Measurements from ENCODE around the gene SURF1.

DNA sequence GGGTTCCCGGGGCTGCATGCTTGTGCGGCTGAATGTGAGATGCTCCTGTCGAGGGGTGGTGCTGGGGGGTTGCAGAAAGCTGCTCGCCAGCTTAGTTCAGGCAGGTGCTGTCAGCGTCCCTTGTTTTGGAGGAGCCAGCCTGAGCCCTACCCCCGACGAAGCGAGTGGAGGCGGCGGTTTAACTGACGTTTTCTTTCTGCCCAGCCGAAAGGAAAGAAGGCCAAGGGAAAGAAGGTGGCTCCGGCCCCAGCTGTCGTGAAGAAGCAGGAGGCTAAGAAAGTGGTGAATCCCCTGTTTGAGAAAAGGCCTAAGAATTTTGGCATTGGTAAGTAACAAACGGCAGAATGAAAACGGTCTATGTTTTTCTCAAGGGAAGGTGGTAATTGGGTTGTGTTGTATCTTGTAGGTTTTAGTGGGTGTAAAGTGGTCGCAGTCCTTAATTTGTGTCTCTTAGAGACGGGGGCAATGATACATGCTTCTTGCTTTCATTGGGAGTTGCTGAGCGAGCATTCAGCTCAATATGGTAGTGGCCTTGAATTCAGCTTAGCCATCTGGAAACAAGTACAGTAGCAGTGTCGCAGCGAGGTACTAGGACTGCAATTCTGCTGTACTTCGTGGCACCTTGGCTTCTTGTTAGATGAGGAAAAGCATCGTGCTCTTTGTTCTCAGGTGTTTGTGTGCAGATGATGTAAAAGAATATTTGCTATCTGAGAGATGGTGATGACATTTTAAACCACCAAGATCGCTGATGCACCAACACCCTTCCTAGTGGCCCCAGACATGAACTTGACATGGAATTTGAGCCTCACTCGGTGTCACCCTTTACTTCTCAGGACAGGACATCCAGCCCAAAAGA is 7.3 kb downstream of the SURF1 start:
- TF ChIP-seq, protein P1, sequence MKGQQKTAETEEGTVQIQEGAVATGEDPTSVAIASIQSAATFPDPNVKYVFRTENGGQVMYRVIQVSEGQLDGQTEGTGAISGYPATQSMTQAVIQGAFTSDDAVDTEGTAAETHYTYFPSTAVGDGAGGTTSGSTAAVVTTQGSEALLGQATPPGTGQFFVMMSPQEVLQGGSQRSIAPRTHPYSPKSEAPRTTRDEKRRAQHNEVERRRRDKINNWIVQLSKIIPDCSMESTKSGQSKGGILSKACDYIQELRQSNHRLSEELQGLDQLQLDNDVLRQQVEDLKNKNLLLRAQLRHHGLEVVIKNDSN (IDR thresholded peaks at IDR 0.05; ENCODE audit: borderline replicate concordance, extremely low read length, insufficient read depth, low read depth, low read length), result no peak
- TF ChIP-seq, protein P2, sequence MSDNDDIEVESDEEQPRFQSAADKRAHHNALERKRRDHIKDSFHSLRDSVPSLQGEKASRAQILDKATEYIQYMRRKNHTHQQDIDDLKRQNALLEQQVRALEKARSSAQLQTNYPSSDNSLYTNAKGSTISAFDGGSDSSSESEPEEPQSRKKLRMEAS (IDR thresholded peaks at IDR 0.05; ENCODE audit: low read depth, low read length), result no peak
- no peak for TF ChIP-seq RAD21 (IDR thresholded peaks at IDR 0.05; ENCODE audit: insufficient read depth, low read depth, low read length)
- no peak for TF ChIP-seq NR2F1 (conservative IDR thresholded peaks at IDR 0.05)
- no peak for TF ChIP-seq CBX5 (IDR thresholded peaks at IDR 0.05; ENCODE audit: low read depth)
- no peak; the same call in 1 of the 2 replicates for TF ChIP-seq POLR2A (IDR thresholded peaks at IDR 0.05; ENCODE audit: low read depth, low read length)
- TF ChIP-seq, protein P3, sequence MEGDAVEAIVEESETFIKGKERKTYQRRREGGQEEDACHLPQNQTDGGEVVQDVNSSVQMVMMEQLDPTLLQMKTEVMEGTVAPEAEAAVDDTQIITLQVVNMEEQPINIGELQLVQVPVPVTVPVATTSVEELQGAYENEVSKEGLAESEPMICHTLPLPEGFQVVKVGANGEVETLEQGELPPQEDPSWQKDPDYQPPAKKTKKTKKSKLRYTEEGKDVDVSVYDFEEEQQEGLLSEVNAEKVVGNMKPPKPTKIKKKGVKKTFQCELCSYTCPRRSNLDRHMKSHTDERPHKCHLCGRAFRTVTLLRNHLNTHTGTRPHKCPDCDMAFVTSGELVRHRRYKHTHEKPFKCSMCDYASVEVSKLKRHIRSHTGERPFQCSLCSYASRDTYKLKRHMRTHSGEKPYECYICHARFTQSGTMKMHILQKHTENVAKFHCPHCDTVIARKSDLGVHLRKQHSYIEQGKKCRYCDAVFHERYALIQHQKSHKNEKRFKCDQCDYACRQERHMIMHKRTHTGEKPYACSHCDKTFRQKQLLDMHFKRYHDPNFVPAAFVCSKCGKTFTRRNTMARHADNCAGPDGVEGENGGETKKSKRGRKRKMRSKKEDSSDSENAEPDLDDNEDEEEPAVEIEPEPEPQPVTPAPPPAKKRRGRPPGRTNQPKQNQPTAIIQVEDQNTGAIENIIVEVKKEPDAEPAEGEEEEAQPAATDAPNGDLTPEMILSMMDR (IDR thresholded peaks at IDR 0.05 in 2 of 3, conservative IDR thresholded peaks at IDR 0.05 in 1 of 3; ENCODE audit: control insufficient read depth in 2 of 3, extremely low read depth in 1 of 3, insufficient read depth in 1 of 3, low read depth in 3 of 3, low read length in 3 of 3), result no peak
- TF ChIP-seq PAX5 (IDR thresholded peaks at IDR 0.05; ENCODE audit: borderline replicate concordance, low read depth, low read length), result no peak
- TF ChIP-seq, protein P4, sequence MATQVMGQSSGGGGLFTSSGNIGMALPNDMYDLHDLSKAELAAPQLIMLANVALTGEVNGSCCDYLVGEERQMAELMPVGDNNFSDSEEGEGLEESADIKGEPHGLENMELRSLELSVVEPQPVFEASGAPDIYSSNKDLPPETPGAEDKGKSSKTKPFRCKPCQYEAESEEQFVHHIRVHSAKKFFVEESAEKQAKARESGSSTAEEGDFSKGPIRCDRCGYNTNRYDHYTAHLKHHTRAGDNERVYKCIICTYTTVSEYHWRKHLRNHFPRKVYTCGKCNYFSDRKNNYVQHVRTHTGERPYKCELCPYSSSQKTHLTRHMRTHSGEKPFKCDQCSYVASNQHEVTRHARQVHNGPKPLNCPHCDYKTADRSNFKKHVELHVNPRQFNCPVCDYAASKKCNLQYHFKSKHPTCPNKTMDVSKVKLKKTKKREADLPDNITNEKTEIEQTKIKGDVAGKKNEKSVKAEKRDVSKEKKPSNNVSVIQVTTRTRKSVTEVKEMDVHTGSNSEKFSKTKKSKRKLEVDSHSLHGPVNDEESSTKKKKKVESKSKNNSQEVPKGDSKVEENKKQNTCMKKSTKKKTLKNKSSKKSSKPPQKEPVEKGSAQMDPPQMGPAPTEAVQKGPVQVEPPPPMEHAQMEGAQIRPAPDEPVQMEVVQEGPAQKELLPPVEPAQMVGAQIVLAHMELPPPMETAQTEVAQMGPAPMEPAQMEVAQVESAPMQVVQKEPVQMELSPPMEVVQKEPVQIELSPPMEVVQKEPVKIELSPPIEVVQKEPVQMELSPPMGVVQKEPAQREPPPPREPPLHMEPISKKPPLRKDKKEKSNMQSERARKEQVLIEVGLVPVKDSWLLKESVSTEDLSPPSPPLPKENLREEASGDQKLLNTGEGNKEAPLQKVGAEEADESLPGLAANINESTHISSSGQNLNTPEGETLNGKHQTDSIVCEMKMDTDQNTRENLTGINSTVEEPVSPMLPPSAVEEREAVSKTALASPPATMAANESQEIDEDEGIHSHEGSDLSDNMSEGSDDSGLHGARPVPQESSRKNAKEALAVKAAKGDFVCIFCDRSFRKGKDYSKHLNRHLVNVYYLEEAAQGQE (IDR thresholded peaks at IDR 0.05; ENCODE audit: low read depth, low read length), result no peak
- no peak for TF ChIP-seq RELA (IDR thresholded peaks at IDR 0.05; ENCODE audit: borderline replicate concordance, partially characterized antibody)
- TF ChIP-seq, protein P5, sequence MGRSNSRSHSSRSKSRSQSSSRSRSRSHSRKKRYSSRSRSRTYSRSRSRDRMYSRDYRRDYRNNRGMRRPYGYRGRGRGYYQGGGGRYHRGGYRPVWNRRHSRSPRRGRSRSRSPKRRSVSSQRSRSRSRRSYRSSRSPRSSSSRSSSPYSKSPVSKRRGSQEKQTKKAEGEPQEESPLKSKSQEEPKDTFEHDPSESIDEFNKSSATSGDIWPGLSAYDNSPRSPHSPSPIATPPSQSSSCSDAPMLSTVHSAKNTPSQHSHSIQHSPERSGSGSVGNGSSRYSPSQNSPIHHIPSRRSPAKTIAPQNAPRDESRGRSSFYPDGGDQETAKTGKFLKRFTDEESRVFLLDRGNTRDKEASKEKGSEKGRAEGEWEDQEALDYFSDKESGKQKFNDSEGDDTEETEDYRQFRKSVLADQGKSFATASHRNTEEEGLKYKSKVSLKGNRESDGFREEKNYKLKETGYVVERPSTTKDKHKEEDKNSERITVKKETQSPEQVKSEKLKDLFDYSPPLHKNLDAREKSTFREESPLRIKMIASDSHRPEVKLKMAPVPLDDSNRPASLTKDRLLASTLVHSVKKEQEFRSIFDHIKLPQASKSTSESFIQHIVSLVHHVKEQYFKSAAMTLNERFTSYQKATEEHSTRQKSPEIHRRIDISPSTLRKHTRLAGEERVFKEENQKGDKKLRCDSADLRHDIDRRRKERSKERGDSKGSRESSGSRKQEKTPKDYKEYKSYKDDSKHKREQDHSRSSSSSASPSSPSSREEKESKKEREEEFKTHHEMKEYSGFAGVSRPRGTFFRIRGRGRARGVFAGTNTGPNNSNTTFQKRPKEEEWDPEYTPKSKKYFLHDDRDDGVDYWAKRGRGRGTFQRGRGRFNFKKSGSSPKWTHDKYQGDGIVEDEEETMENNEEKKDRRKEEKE (IDR thresholded peaks at IDR 0.05), result no peak
